SW 1271 (cell line): ENCODE data around the gene RPIA.
A peak's percentile ranks its signal among the peaks of the same experiment; 100 is the strongest.
"Not testable (repeated sequence)": the region's sequence is repeated elsewhere in the genome, so short reads cannot be mapped to it uniquely, and the experiment has no call there.

Experiments
- DNase-seq, 2 experiments: peaks; one replicate each; lab custom pipeline; 2025; lab: John Stamatoyannopoulos, UW

Gene RPIA

DNA sequence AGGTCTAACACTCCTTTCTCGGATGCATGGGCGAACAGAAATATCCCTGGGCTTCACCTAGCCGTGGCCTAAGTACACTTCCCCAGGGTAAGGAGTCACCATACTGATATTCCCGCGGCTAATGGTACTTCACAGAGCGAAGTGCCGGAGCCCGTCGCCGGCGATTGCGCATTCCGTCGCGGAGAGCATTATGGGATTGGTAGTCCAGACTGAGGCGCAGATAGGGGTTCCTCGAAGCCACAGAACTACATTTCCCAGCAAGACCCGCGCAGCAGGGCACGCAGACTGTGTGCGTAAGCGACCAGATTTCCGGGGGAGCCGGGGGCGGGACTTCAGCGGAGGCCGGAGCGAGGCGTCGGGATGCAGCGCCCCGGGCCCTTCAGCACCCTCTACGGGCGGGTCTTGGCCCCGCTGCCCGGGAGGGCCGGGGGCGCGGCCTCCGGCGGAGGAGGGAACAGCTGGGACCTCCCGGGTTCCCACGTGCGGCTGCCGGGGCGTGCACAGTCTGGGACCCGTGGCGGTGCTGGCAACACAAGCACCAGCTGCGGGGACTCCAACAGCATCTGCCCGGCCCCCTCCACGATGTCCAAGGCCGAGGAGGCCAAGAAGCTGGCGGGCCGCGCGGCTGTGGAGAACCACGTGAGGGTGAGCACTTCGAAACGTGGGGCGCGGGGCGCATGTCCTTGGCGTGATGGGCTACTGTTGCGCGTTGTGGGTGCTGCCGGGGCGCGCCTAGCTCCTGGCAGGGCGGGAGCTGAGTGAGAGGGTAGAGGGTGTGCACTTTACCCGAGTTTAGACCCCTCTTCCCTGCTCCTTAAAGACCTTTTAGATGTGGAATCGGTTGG is at the start of gene RPIA:
RPIA (plus strand) TSS at position 335 of the 845 bp plus-strand sequence; CDS start at position 361, 26 bp downstream.
- DNase-seq: peak; percentile 95 to 98

DNA sequence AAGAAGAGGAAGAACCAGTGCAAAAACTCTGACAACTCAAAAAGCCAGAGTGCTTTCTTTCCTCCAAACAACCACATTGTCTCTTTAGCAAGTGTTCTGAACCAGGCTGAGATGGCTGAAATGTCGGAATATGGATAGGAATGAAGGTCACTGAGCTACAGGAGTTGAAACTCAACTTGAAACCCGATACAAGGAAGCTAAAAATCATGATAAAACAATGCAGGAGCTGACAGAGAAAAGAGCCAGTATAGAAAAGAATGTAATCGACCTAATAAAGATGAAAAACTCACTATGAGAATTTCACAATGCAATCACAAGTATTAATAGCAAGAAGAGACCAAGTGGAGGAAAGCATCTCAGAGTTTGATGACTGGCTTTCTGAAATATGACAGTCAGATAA is 49.2 kb upstream of the RPIA start:
- no peak for DNase-seq

DNA sequence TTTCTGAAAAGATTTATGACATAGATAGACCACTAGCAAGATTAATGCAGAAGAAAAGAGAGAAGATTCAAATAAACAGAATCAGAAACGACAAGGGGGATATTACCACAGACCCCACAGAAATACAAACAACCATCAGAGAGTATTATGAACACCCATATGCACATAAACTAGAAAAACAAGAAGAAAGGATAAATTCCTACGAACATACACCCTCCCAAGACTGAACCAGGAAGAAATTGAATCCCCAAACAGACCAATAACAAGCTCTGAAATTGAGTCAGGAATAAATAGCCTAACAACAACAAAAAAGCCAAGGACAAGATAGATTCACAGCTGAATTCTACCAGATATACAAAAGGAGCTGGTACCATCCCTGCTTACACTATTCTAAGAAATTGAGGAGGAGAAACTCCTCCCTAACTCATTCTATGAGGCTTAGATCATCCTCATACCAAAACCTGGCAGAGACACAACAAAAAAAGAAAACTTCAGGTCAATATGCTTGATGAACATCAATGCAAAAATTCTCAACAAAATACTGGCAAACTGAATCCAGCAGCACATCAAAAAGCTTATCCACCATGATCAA is 46.1 kb upstream of the RPIA start:
- DNase-seq: not testable (repeated sequence)

- no peak for DNase-seq
Measured at GRCh38 chr2:88651646-88652045, 39.8 kb upstream of the RPIA start.

GRCh38 chr2:88654714-88655113 is 36.8 kb upstream of the RPIA start:
- DNase-seq: no peak

DNA sequence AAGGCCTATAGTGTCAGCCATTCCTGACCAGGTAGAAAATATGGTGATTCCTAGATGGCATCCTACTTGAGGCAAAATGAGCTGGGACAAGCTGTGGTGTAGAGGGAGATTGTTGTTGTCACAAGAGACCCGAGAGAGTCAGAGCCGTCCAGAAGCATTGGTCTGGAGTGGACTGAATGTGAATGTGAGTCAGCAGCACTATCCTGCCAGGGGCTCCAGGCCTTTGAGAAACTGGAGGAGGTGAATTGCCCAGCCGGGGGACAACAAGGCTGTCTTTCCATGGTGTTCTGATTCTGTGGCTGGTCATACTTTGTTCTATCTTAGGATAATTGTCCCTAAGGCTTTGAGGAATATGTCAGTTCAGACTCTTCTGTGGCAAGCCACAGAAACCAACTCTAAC is 34.8 kb upstream of the RPIA start:
- DNase-seq: no peak

DNA sequence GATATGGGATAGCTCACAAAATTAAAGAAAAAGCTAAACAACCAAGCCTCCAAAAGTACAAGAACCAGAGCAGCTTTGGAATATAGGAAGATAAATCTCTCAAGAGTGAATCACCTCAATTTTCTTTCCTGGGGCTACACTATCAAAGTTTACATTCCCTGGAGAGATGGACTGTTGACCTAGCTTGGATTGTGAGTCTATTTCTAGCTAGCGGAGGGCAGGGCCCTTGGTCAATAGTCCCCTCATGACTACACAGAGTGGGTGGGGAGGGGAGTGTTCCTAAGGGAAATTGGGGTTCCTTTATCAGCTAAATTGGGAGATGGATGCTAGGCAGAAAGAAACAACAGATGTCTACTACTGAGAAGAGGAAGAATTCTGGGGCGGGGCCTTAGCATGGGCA is 34.3 kb upstream of the RPIA start:
- no peak for DNase-seq

GRCh38 chr2:88658326-88658725 is 33.1 kb upstream of the RPIA start:
- DNase-seq: no peak

GRCh38 chr2:88658881-88659537 is 32.5 kb upstream of the RPIA start:
- DNase-seq: no peak

DNA sequence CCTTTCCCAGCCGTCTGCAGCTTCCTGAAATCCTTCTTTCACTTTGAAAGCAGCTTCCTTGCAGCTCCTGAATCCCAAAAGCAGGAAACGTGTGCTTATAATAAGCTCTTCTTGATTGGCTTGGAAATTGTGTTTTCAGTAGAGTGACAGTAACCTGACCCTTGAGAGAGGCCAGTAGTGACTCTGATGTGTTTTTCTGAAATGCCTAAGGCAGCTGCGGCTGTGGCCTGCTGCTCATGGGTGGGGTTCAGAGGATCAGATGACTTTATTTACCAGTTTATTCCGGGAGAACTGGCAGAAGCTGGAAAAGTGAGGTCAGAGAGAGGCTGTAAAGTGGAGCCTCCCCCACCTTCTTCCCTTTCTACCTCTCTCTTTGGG is 31.9 kb upstream of the RPIA start:
- DNase-seq: peak in 1 of 2 experiments; percentile 35

DNA sequence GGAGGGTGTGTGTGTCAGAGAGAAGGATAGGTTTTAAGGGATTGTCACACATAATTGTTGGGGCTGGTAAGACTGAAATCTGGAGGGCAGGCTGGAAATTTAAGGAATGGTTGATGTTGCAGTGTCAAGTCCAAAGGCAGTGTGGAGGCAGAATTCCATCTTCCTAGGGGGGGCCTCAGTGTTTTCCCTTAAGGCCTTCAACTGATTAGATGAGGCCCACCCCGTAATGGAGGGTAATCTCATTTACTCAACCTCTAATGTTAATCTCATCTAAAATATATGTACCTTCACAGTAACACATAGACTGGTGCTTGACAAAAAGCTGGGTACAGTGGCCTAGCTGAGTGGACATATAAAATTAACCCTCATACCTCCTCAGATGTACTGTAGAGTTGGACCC is 30.9 kb upstream of the RPIA start:
- no peak for DNase-seq

- no peak for DNase-seq
Measured at GRCh38 chr2:88666576-88666975, 24.9 kb upstream of the RPIA start.

- DNase-seq: no peak
Measured at GRCh38 chr2:88667219-88667618, 24.3 kb upstream of the RPIA start.

DNA sequence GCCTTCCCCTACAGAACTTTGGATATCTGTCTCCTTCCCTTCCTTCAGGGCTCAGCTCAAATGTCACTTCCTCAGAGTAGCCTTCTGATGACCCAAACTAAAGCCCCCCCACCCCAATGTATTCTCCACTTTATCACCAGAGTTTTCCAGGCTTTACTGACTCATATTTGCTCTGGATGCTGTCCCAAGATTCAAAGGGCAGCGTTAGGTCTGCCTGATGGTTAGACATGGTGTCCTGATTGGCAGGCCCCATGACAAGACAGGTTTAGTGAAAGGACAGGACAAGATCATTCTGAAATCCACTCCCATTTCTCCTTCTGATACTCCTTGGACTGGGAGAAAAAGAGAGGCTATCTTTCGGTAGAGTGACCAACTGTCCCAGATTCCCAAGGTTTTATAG is 22.6 kb upstream of the RPIA start:
- DNase-seq: no peak

DNA sequence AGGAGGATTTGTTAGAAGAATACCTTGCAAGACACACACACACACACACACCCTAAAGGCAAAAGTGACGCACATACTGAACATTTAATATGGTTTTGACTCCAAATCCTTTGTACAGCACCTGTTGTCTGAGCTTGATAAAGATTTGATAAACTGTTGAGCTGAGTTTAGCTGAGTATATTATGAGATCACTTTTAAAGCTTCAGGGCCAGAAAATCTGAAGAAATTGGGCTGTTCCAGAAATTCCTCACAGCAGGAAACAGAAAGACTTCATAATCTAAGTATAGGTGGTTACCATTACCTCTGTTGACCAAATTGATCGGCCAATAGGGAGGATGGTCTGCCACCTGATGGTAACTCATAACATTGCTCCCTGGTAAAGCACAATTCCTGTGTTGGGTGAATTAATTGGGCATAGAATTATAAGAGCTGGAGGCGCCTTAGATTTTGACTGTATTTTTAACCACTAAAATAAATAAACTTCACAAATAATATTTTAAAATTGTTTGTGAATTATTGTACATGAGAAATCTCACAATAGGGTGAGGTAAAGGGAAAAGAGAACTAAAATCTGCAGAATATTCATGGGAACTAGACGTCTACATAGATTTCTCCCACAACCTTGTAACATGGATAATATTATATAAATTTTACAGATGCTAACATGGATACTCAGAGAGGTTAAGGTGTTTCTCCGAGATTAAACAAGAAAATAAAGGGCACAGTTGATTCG is 21.8 kb upstream of the RPIA start:
- DNase-seq: peak in 1 of 2 experiments; percentile 22

DNA sequence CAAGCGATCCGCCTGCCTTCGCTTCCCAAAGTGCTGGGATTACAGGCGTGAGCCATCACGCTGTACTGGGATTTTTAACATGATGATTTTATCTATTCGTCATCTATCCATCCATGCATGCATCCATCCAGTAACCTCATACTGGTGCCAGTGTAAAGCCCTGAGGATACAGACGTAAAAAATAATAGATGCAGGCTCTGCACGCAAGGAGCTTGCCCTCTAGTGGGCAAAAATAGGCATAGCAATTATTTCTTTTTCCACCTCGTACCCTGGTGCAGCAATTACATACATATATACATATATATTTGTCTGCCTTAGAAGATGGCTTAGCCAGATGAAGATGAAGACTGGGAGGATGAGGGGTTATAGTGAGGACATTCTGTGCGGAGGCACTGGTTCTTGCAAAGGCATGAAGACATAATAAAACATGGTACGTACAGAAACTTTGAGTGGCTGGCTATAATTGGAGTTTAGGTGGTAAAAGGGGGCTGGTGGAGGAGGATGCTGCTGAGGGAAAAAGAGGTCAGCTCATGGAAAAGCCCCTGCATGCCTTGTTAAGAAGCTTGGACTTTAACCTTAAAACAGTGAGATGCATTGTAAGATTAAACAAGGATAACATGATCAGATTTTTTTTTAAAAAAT is 19.6 kb upstream of the RPIA start:
- peak in 1 of 2 experiments; percentile 46 for DNase-seq

GRCh38 chr2:88673363-88673762 is 18.1 kb upstream of the RPIA start:
- DNase-seq: no peak

- no peak for DNase-seq
Measured at GRCh38 chr2:88680266-88680902, 11.1 kb upstream of the RPIA start.

- no peak for DNase-seq
Measured at GRCh38 chr2:88680916-88681315, 10.6 kb upstream of the RPIA start.

DNA sequence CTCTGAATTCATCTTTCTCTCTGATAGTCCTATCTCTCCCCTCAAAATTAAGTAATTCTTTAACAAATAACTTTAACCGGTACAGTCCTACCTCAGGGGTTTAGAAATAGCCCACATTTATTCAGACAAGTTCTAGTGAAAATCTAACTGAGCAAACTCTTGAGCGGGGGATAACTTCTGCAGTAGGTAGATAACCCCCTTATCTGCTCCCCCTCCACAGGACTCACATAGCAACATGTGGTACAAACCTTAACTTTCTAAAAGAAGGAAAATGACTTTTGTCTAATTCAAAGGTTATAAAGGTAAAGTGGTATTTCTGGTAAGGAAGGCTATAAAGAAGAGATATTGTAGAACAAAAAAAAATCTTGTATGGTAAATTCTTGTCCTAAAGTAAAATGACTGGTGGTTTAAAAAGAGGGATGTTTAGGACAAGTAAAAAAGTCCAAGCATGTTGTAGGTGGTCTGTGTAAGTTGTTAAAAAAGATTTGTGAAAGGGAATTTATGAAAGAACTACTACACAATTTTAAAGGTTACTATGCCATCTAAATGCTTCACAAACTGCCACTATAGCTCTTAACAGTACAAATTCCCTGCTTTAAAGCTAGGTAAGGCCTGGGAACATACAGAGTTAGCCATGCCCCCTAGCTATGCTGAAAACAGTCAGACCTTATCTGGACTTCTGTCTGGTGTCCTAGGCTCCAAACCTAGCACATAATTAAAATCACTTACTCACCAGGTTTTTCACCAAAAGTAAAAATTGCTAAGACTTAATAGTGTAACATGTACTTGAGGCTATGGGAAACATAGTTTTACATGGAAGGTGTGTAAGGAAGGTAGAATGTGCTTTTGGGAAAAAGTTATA is 8.1 kb upstream of the RPIA start:
- DNase-seq: no peak
